Fibroblast of skin of left quadriceps (primary cell): Measurements from ENCODE around the gene TNNI2.
A peak's percentile ranks its signal among the peaks of the same experiment; 100 is the strongest.
"Not testable (repeated sequence)": the region's sequence is repeated elsewhere in the genome, so short reads cannot be mapped to it uniquely, and the experiment has no call there.

ENCODE experiments used
- DNase-seq, 2 experiments: peaks; one replicate each; pipeline ENCODE4 v3.0.0-alpha.2; 2013; ENCODE audit warnings: low read depth in 2 of 2

The TNNI2 gene

DNA sequence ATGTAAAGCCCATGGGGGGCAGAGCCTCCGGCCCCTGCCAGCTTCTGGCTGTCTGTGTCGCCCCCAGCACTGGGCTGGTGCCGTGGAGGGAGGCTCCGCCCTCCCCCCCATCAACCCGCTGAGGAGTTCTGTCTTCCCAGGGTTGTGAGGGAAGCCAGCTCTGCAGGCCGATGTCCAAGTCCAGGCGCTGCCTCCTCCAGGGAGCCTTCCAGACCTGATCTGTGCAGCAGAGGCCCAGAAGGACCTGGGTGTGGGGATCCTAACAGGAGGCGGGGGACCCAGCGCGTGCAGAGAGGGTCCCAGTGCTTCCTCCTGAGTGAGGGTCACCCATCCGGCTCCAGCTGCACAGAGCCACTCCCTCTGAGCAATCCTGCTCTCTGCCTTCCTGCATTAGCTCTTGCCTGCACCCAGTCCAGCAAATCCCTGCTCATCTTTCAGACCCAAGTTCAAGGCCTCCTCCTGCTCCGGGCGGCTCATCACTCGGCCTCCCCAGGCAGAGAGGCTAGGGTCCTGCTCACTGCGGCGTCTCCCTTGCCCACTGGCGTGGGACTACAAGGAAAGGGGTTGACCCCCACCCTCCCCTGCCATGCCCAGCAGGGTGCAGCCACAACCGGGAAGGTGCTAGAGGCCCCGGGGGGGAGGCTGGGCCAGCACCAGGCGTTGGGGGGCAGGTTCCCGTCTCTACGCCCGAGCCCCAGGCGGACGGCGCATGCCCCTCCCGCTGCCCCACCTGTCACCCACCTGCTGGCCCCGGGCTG lies 36.5 kb downstream of the TNNI2 start:
- DNase-seq, result no peak

- not testable (repeated sequence) for DNase-seq
These were observed 37.1 kb downstream of the TNNI2 start for GRCh38 chr11:1875851-1876301.

DNA sequence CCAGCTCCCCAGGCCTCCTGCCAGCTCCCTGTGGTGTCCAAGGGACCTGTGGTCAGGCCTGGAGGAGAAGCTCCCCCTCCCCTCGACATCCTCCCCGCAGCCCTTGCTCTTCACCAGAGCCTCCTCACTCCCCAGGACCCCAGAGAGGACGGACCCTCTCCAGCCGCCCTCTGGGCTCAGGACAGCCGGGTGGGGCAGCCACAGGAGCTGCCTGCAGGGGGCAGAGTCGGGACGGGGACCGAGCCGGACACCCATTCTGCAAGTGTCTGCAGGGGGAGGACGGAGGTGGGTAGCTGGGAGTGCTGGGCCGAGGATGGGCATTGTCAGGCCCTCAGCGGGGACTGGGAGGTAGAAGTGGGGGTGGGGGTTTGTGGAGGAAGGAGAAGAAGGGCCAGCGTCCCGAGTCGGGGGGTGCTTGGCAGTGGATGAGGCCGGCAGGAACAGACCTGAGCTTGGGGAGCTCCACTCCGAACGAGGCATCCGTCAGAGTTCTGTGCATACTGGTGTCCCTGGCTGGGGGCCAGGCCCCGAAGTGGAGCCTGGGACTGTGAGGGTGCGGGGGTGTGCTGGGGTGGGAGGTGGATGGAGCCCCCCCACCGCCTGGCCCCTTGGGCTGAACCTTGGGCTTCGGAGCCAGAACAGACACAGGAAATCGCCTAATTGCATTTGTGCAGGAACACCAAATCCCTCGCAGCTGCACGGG lies 37.7 kb downstream of the TNNI2 start:
- DNase-seq, result no peak

DNA sequence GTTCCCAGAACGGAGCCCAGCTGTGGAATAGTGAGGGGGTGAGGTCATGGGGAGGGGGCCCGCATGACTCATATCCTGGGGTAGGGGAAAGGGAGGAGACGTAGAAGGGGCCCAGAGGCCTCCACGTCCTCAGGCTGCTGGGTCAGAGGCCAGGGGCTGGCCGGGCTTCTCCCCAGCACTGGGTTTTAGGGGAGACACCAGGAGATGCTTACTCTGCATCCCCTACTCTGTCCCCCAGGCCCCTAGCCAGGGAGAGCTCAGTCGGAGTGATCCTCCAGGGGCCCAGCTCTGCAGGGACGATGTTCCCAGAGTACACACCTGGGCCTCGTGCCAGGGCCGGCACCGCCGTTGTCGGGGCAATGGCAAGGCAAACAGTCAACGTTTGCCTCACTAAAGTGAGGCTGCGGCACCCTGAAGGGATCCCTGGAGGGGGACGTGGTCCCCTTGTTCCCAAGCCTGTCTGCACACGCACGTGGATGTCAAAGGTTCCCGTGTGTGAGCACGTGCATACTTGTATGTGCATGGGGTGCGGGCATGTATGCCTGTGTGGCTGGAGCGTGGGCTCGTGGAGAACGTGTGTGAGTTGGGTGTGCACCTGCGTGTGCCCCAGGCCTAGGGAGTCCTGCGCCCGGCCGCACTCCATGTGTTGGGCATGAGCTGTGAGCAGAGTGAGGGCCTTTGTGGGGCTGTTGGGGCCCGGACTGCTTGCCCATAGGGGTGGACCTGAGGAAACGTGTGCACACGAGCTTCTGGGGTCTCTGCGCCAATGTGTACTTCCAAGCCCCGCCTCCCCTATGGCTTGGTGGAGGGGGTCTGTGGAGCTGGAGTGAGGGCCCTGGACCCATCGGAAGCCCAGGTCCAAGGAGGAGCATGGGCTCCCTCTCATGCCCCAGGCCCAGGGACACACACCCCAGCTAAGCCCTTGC lies 38.7 kb downstream of the TNNI2 start:
- no peak for DNase-seq

DNA sequence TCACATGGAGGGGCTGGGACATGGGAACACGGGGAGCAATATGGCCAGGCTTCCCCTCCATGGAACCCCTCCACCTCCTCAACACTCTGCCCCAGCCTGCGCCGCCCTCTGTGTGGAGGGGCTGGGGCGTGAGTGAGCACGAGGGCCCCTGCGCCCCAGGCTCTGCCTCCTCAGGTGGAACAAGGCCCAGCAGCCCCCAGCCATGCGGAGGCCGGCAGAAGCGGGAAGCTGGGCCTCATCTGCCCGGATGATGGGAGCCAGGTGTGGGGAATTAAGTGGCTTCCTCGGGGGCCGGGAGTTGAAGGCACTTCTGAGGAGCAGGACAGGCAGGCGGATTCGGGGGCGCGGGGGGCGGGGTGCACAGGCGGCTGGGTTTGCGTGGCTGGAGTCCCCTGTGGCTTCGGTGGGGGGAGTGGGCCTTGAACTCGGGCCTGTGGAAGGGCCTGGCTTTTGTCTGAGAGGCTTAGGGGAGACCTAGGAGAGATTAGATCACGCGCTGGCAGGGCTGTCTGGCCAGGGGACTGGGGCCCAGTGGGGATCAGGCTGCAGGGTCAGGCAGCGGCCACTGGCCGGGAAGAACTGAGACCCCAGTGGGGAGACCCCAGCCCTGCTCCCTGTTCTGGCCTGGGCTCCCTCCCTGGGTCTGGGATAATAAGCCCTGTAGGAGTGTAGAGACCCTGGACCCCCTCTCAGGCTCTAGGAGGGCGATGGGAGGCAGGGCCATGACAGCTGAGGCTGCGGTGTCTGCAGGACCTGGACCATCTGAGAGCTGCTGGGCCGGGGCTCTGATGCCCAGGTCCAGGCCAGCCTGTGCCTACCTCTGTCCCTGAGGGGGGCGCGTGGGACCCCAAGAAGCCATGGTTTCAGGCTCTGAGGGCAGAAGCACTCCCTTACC lies 39.6 kb downstream of the TNNI2 start:
- no peak for DNase-seq

DNA sequence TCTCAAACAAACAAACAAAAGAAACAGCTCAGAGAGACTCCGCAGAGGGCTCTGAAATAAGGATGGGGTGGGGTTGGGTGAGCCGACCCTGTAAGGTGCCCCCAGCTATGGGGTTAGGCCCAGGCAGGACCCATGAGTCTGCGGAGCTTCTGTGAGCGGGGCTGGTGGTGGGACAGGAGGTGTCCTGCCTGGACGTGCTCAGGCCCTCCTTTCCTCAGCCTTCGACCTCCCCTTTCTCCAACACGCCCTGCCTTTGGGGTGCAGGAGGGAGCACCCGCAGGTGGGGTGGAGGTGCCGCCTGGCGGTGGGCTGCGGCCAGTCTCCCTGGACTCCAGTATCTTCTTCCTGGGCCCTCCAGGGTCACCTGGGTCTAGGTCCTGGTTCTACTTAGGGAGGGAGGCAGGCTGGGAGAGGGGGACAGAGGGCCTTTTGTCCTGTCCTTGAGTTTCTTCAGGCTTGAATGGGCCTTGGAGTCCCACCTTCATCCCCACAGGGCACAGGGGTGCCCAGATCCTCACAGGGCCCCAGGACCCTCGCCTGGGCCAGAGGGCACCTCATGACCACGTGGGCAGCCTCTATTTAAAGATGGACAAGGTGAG lies 40.7 kb downstream of the TNNI2 start:
- DNase-seq, result no peak

DNA sequence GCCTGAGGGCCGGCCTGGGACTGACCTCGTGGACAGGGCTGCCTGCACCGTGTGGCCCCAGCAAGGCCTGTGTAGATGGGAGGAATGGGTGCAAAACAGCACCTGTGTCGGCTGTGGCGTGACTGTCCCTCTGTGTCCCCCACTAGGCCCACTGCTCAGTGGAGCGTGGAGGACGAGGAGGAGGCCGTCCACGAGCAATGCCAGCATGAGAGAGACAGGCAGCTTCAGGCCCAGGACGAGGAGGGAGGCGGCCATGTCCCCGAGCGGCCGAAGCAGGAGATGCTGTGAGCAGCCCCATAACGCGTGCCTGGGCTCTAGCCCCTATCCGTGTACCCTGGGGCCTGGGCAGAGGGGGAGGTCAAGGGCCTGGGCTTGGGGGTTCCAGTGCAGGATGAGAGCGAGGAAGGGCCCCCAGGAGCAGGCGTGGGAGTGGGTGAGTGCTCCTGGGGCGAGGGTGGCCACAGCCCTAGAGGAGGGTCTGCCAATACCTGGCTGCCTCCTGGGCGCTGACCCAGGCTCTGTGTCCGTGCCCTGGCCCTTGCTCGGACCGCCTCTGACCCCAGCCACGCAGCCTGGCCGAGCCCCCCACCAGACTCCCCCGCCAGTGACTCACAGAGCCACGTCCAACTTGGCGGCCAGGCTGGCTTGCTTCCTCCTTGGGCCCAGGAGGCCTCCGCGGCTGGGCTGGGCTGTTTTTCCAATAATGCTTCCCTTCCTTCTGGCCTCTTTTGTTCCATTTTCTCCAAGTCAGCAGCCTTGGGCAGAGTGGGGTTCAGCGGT lies 41.4 kb downstream of the TNNI2 start:
- no peak for DNase-seq

DNA sequence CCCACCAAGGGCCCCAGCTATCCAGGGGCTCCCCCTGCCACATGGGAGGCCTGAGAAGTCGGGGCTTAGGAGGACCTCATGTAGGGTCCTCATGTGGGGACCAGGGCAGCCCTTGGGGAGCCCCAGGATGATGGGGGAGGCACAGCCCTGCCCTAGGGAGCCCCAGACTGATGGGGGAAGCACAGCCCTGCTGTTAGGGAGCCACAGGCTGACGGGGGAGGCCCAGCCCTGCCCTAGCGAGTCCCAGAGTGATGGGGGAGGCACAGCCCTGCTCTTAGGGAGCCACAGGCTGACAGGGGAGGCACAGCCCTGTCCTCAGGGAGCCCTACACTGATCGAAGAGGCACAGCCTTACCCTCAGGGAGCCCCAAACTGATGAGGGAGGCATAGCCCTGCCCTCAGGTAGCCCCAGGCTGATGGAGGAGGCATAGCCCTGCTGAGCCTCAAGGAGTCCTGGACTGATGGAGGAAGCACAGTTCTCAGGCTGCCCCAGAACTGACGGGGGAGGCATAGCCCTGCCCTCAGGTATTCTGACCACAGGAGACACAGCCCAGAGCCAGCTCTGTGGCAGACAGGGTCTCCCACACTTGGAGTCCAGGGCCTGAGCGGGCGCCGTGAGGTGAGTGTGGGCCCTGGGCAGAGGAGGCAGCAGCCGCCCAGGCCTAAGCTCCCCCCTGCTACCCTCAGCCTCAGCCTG lies 42.1 kb downstream of the TNNI2 start:
- DNase-seq, result no peak

DNA sequence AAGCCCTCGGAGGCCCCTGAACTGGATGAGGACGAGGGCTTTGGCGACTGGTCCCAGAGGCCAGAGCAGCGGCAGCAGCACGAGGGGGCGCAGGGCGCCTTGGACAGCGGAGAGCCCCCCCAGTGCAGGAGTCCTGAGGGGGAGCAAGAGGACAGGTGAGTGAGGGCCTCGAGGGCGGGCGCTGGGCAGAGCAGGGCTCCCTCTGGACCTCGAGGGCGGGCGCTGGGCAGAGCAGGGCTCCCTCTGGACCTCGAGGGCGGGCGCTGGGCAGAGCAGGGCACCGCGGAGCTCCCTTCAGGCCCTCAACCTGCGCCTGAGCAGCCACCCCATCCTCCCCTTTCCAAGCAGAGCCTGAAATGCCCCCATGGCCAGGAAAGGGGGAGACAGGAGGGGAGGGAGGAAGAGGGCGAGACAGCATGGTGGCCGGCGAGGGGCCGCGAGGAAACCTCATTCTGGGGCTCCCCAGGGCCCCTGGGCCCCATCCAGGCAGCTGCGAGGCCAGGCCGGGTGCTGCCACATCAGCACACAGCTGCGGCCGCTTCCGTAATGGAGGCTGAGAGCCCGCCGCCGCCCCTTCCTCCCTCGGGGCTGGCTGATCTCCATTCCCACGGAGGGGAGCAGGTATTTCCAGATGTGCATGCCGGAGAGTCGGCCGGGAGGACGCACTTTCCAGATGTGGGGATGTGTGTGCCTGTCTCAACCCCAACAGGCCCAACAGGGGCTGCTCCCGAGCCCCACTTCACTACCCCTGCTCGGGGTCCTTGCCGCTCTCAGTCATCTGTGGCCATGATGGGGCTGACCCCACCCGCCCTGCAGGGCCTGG lies 42.9 kb downstream of the TNNI2 start:
- DNase-seq, result no peak

DNA sequence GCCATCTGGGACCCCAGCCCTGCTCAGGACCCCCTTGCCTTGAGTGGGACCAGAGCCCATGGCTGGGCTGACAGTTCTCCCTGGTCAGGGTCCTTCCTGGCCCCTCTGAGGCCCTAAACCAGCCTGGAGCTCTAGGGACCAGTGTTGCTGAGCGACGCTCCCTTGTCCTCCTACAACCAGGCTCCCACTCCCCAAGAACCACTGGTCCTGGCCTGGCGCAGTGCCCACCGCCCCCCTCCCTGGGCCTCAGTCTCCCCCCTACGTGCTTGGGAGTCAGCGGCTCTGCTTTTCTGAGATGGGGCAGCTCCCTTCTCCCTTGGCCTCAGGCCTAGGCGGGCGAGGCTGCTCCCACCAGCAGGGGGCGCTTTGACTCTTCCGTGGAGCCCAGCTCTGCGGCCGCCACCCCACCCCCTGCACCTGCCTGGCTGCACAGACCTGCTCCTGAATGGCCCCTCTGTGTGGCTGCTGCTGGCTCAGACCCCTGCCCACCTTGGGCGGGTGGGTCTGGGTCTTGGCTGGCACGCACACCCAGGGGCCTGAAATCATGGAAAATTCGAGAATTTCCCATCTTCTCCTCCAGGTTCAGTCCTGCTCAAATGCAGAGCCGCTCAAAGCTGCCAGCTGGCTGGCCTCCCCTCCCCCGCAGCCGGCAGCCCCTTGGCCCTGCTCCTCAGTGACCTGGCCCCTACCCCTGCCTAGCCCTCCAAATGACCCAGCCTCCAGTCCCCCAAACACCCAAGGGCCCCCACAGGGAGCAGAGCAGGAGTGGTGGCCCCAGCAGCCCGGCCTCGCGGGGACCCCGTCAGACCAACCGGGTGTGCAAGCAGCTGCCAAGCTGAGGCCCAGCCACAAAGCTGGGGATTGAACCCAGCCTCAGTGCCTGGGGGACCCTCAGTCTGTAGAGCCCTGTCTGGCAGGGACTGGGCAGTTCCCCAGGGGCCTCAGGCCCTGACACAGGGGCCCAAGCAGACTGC lies 43.8 kb downstream of the TNNI2 start:
- peak in 1 of 2 experiments; percentile 36 for DNase-seq

DNA sequence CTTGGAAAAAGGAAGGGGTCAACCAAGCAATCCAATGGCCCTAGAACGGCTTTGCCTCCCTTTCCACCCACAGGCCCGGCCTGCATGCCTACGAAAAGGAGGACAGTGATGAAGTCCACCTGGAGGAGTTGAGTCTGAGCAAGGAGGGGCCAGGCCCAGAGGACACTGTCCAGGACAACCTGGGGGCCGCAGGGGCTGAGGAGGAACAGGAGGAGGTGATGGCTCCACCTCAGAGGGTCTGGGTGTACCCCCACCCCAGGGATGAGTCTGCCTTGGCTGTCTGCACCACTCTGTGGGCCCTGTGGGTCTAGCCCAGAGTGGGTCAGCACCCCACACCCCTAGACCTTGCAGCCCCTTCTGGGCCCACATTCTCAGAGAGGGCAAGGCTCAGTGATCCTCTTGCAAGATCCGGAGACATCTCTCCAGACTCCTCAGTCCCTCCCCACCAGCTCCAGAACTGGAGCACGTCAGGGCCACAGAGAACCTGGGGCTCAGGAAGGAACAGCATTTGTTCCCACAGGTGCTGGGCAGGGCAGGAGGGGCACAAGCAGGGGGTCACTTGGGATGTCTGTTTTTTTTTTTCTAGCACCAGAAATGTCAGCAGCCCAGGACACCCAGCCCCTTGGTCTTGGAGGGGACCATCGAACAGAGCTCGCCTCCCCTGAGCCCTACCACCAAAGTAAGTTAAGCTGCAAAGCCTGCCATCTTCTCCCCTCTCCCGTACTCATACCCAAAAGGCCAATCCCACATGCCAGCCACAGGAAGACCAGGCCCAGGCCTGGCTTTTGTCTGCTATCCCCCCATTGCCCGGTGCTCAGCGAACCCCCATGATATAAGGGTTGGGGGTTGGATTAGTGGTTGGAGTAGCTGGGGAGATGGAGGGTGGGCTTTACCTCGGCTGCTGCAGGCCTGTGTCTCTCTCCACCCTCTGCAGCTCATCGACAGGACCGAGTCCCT lies 44.8 kb downstream of the TNNI2 start:
- DNase-seq, result no peak

DNA sequence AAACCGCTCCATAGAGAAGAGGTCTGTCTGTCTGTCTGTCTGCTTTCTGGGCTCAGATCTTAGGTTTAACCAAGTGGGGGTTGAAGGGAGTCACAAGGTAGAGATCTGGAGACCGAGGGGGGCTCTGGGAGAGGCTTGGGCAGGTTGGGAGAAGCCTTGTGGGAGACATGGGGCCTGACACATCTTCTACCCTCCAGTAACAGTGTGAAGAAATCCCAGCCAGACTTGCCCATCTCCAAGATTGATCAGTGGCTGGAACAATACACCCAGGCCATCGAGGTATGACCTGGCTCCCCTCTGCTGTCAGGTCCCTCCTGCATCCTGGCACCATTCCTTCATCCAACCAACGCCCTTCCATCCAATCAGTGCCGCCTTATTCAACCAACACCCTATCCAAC lies 45.5 kb downstream of the TNNI2 start:
- no peak for DNase-seq

- DNase-seq, result not testable (repeated sequence)
These were observed 47.8 kb downstream of the TNNI2 start for GRCh38 chr11:1886551-1886950.

DNA sequence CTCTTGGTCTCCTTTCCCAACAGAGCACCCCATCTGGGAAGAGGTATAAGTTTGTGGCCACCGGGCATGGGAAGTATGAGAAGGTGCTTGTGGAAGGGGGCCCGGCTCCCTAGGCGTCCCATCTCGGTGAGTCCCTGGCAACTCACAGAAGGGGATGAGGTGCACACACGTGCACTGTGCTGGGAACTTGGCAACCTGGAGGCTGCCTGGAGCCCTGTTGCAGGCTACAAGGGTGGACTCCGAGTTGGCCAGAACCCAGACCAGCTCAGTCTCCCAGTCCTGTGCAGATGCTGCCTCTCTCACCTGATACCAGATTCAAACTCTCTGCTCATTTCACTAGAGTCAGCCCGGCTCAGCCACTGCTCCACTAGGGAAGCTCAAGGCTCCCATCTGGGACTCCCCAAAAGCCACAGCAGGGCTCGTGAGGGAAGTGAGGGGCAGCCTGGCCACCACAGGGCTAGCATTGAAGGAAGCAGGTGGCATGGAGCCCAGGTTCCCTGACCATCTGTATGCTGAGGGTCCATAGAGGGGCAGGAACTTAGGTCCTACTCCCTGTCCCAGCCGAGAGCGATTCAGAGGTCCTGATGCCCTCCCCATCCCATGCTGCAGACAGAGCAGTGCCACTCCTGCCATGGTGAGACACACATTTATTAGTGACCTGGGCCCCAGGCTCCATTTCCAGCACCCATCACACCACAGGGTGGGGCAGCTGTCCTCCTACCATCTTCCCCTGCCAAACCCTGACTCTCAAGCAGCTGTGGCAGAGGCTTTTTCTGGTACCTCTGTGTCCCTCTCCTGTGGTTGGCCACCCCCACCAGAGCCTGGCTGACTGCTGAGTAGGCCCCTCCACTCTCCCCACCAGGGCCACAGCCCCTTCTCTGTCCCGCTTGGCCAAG lies 48.9 kb downstream of the TNNI2 start:
- DNase-seq, result no peak

DNA sequence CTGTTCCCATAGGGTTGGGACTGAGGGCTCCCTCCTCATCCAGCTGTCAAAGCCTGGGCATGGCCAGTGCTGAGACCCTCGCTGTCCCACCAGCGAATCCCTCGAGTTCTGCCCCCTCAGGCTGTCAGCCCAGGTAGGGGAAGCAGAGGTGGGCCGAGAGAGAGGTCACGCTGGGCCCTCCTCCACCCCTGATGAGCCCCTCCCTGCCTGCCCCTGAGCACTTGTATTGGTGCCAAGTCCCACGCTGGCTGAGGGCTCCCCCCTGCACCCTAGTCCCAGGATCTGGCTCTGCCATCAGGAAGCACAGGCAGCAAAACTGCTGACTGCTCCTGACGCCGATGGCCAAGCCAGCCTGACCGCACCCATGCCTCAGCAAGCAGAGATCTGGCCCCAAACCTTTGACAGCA lies 49.6 kb downstream of the TNNI2 start:
- DNase-seq, result no peak
